Activated T-cell treated with anti-CD3 and anti-CD28 coated beads, Interleukin-2, amount 50 U/mL, for 72 hours (primary cell): Measurements from ENCODE around the gene PRKCA. TPM values are rescaled to one million over a fixed set of nuclear protein-coding genes. Genes with fewer than 3 reads are reported as not detected.

Experiments used
- ATAC-seq, 2 donors: fragments of 150-1000 bp; cut with Tn5 transposase; replicated peaks in 1 of 2; 2 replicates each; pipeline ENCODE4 v1.10.0; 2021; ENCODE audit warnings: moderate library complexity in 2 of 2, mild to moderate bottlenecking in 1 of 2
- DNase-seq, 2 donors: peaks; one replicate each; pipeline ENCODE4 v3.0.0; 2021 to 2022; ENCODE audit warnings: mixed read lengths in 1 of 2
- H3K27ac Mint-ChIP-seq: one replicate; pipeline ENCODE4 v1.8.0; 2022; ENCODE audit warnings: mild to moderate bottlenecking, moderate library complexity, mixed read lengths
- H3K27me3 Mint-ChIP-seq: one replicate; pipeline ENCODE4 v1.8.0; 2022; ENCODE audit warnings: low read depth, mixed read lengths
- H3K36me3 Mint-ChIP-seq, 2 donors: one replicate each; pipeline ENCODE4 v1.8.0; 2022; ENCODE audit warnings: mixed read lengths in 2 of 2, mild to moderate bottlenecking in 1 of 2; ENCODE audit not compliant: insufficient read depth in 2 of 2
- H3K4me1 Mint-ChIP-seq: one replicate; pipeline ENCODE4 v1.8.0; 2022; ENCODE audit warnings: low read depth, mixed read lengths
- H3K4me3 Mint-ChIP-seq, 2 donors: one replicate each; pipeline ENCODE4 v1.8.0; 2022; ENCODE audit warnings: mild to moderate bottlenecking in 2 of 2, mixed read lengths in 2 of 2, moderate library complexity in 2 of 2
- H3K9me3 Mint-ChIP-seq, 2 donors: one replicate each; pipeline ENCODE4 v1.8.0; 2022; ENCODE audit warnings: mixed read lengths in 2 of 2
- total RNA-seq, 2 donors: library from RNA; stranded (reverse); gene quantifications; one replicate each; pipeline ENCODE4 v1.2.3, GENCODE V29; 2022

PRKCA gene
- total RNA-seq, 2 donors from 2014 or later, result 126 to 138 TPM

GRCh38 chr17:66533986-66534385, 231.6 kb downstream of the PRKCA start:
- no peaks in the 10 kb centered on the region for H3K9me3 Mint-ChIP-seq
- peaks cover 0 to 8% of the 10 kb centered on the region in 2 donors for H3K36me3 Mint-ChIP-seq
- peaks cover 70% of the 10 kb centered on the region for H3K4me1 Mint-ChIP-seq
- ATAC-seq, result no peak
- H3K27me3 Mint-ChIP-seq, result no peaks in the 10 kb centered on the region
- no peak for DNase-seq
- no peak overlapping the region for H3K27ac Mint-ChIP-seq
- no peak overlapping the region for H3K4me3 Mint-ChIP-seq

DNA sequence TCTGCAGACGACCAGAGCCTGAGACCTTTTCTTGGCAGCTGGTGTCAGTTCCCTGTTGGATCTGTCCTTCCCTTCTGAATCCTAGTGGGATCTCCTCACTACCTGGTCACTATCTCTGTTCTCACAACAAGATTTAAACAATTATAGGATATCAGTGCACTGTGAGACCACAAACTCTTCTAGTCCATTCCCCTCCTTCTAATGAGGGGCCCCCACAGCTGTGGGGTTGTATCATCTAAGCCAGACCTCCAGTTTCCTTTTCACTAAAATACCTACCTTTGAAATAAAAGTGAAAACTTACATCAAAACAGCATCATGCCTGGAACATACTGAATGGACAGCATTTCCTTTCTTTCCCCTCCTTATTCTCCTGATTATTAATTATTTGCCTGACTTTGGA, 233.2 kb downstream of the PRKCA start:
- H3K27ac Mint-ChIP-seq, result peak overlapping the region; percentile 91
- H3K27me3 Mint-ChIP-seq, result no peaks in the 10 kb centered on the region
- peaks cover 0 to 8% of the 10 kb centered on the region in 2 donors for H3K36me3 Mint-ChIP-seq
- H3K4me3 Mint-ChIP-seq, result peak overlapping the region; percentile 22 to 39
- H3K9me3 Mint-ChIP-seq, result no peaks in the 10 kb centered on the region
- DNase-seq, result no peak
- peak in 1 of 2 donors; percentile 38 for ATAC-seq
- peaks cover 75% of the 10 kb centered on the region for H3K4me1 Mint-ChIP-seq

DNA sequence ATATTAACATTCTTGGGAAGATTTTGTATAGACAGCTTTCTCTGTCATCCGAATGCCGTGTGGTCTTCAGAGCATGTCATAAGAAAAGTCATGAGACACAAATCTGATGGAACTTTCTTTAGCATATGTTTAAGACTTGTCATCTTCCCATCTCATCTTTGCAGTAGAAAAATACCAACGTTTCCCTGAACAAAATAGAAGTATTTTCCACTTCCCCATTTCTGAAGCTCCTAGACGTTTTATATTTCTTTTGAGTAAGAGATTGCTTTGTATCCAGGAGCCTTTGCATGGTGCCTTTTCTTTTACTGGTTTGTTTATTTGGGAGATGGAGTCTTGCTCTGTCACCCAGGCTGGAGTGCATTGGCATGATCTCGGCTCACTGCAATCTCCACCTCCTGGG, 235.1 kb downstream of the PRKCA start:
- Mint-ChIP-seq H3K9me3 (no peaks in the 10 kb centered on the region), H3K27me3 (no peaks in the 10 kb centered on the region), H3K27ac (no peak overlapping the region), H3K4me3 (no peak overlapping the region), H3K4me1 (peaks cover 80% of the 10 kb centered on the region), H3K36me3 (peaks cover 0 to 12% of the 10 kb centered on the region in 2 donors)
- ATAC-seq (no peak), DNase-seq (no peak)

DNA sequence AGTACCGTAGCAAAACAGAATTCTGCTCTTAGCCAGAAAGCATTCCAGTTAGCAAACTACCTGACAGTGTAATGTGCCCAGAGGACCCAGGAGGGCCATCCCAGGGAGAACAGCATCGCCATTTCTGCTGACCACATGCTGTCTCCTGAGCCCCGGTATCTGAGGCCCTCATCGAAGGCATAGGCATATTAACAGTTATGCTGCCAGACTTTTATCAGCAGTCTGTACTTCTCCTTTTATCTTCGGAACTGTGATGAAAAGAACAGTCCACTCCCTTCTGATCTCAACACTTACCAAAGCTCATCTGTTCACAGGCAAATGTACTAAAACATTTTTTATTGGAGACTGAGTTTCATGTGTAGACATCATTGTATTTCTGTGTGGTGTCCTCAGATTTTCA, 236.4 kb downstream of the PRKCA start:
- no peak overlapping the region for H3K27ac Mint-ChIP-seq
- H3K4me1 Mint-ChIP-seq, result peaks cover 83% of the 10 kb centered on the region
- ATAC-seq, result no peak
- H3K36me3 Mint-ChIP-seq, result peaks cover 0 to 9% of the 10 kb centered on the region in 2 donors
- no peak overlapping the region for H3K4me3 Mint-ChIP-seq
- no peaks in the 10 kb centered on the region for H3K27me3 Mint-ChIP-seq
- DNase-seq, result no peak
- no peaks in the 10 kb centered on the region for H3K9me3 Mint-ChIP-seq

- H3K4me1 Mint-ChIP-seq, result peaks cover 69% of the 10 kb centered on the region
- H3K4me3 Mint-ChIP-seq, result no peak overlapping the region
- no peak for ATAC-seq
- no peak for DNase-seq
- H3K27me3 Mint-ChIP-seq, result no peaks in the 10 kb centered on the region
- H3K27ac Mint-ChIP-seq, result no peak overlapping the region
- H3K9me3 Mint-ChIP-seq, result no peaks in the 10 kb centered on the region
- H3K36me3 Mint-ChIP-seq, result peaks cover 0 to 9% of the 10 kb centered on the region in 2 donors
Observed at GRCh38 chr17:66540131-66540781, 237.8 kb downstream of the PRKCA start.

DNA sequence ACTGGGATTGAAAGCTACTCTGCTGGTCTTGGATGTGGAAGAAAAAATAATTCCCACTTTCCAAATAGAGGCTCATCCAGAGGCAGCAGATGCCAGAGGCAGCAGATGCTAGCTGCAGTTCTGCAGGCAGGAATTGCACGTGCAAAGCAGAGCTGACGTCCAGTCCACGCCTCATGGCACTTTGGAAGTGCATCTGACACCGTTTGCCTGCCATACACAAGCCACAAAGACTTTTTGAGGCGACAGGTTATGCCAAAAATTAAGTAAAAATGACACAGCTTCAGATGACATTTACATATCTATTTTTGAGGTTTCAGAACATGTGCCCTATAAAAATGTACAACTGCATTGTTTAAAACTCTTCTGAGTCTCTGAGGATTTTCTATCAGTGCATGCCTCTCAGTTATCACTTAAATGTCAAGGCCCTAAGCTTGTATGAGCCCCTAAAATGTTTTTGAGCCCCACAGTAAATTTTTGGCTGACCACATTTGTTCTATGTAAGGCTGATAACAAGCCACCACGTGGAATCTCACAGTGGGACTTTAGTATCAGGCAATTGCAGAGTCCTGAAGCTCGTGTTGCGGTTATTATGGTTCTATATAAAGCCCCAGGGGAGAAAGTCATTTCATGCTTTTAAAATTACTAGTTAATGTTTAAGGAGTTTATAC, 239.2 kb downstream of the PRKCA start:
- H3K27ac Mint-ChIP-seq, result peak overlapping the region; percentile 70
- peak overlapping the region; percentile 42 to 61 for H3K4me3 Mint-ChIP-seq
- no peaks in the 10 kb centered on the region for H3K27me3 Mint-ChIP-seq
- ATAC-seq (peak; percentile 51 to 61), DNase-seq (no peak)
- peaks cover 2 to 15% of the 10 kb centered on the region in 2 donors for H3K36me3 Mint-ChIP-seq
- H3K4me1 Mint-ChIP-seq, result peaks cover 70% of the 10 kb centered on the region
- H3K9me3 Mint-ChIP-seq, result peaks cover 0 to 2% of the 10 kb centered on the region in 2 donors

DNA sequence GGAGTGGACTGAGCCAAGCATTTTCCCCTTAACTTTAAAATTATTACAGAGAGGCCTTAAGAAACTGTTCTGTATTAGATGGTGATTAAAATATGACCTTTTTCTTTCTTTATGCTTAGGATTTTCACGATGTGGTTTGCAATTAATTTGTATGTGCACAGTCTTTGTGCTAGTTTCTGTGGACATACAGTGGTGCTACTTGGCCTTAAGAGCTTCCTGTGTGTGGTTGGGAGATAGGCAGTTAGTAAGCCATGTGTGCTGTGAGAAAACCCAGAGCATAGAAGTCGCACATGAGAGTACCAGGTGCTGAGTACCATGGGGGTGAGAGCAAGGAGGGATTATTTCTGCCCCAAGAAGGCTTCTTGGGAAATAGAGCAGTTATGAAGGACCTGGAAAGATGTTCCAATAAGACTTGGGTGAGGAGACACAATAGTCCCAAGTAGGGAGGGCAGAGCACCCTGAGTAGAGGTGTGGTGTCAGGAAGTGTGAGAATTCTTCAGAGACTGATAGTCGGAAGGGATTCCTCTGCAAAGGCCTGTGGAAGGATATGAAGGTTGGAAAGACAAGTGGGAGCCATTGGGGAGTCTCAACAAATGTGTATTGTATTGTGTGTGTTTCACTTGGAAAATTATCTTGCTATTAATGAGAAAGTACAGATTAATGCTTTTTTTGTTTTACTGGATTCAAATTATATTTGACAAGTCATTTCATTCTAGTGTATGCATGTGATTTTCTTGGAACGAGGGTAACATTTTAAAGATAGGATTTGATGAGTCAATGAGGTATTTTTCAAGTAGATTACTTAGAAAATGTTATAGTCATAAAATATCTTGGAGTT, 239.9 kb downstream of the PRKCA start:
- H3K4me3 Mint-ChIP-seq, result peak overlapping the region; percentile 42 to 61

GRCh38 chr17:66542967-66543520, 240.6 kb downstream of the PRKCA start:
- Mint-ChIP-seq H3K4me3 (peak overlapping the region; percentile 9 to 61), H3K4me1 (peaks cover 73% of the 10 kb centered on the region), H3K9me3 (peaks cover 0 to 3% of the 10 kb centered on the region in 2 donors), H3K27me3 (no peaks in the 10 kb centered on the region), H3K36me3 (peaks cover 6 to 24% of the 10 kb centered on the region in 2 donors), H3K27ac (peak overlapping the region; percentile 4)
- ATAC-seq (no peak), DNase-seq (no peak)

More for the DNA sequence above, 239.9 kb downstream of the PRKCA start:
- ATAC-seq (peak; percentile 64 to 70), DNase-seq (peak; percentile 14 to 18)
- H3K36me3 Mint-ChIP-seq, result peaks cover 6 to 22% of the 10 kb centered on the region in 2 donors
- peak overlapping the region; percentile 9 for H3K27ac Mint-ChIP-seq
- peaks cover 0 to 3% of the 10 kb centered on the region in 2 donors for H3K9me3 Mint-ChIP-seq
- H3K4me1 Mint-ChIP-seq, result peaks cover 73% of the 10 kb centered on the region
- no peaks in the 10 kb centered on the region for H3K27me3 Mint-ChIP-seq

GRCh38 chr17:66543526-66543925, 241.1 kb downstream of the PRKCA start:
- H3K27me3 Mint-ChIP-seq, result no peaks in the 10 kb centered on the region
- no peak for ATAC-seq
- H3K9me3 Mint-ChIP-seq, result peaks cover 0 to 3% of the 10 kb centered on the region in 2 donors
- DNase-seq, result no peak
- peaks cover 73% of the 10 kb centered on the region for H3K4me1 Mint-ChIP-seq
- no peak overlapping the region for H3K4me3 Mint-ChIP-seq
- peaks cover 6 to 24% of the 10 kb centered on the region in 2 donors for H3K36me3 Mint-ChIP-seq
- no peak overlapping the region for H3K27ac Mint-ChIP-seq

DNA sequence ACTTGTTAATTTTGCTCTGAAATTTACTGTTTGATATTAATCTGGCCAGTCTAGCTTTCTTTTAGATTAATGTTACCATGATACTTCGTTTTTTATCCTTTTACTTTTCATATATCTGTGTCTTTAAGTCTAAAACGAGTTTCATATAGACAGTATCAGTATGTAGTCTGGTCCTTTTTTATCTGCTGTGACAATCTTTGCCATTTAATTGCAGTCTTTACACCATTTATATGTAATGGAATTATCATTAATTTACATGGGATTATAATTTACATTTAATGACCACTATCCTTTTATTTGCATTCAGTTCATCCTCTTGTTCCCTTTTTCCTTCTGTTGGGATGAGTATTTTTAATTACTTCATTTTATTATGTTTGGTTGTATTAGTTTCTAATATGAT, 243.5 kb downstream of the PRKCA start:
- H3K27me3 Mint-ChIP-seq, result no peaks in the 10 kb centered on the region
- H3K27ac Mint-ChIP-seq, result no peak overlapping the region
- peaks cover 6 to 24% of the 10 kb centered on the region in 2 donors for H3K36me3 Mint-ChIP-seq
- ATAC-seq, result no peak
- no peak overlapping the region for H3K4me3 Mint-ChIP-seq
- DNase-seq, result no peak
- peaks cover 0 to 3% of the 10 kb centered on the region in 2 donors for H3K9me3 Mint-ChIP-seq
- peaks cover 74% of the 10 kb centered on the region for H3K4me1 Mint-ChIP-seq

GRCh38 chr17:66547151-66547865, 244.9 kb downstream of the PRKCA start:
- Mint-ChIP-seq H3K4me3 (peak overlapping the region; percentile 16 to 35), H3K36me3 (peaks cover 6 to 21% of the 10 kb centered on the region in 2 donors), H3K27me3 (no peaks in the 10 kb centered on the region), H3K27ac (peak overlapping the region; percentile 55), H3K9me3 (peaks cover 0 to 3% of the 10 kb centered on the region in 2 donors), H3K4me1 (peaks cover 64% of the 10 kb centered on the region)
- peak; percentile 17 to 20 for DNase-seq
- peak; percentile 84 for ATAC-seq

DNA sequence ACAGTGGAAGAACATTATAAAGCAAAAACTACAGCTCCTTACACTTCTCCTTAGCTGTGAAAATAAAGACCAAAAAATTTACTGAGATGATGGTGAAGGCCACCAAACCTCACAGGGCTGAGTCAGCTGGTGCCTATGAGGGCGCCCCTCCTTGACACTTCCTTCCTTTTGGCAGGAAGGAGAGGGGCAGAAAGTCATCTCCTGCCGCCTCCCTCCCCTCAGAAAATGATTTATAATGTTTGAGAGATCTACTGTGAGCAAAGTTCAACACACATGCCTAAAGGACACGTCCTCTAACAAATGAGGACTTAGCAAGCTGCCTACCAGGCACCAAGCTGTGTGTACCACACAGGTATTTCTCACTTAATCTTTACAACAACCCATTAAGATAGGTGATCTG, 245.7 kb downstream of the PRKCA start:
- Mint-ChIP-seq H3K27me3 (no peaks in the 10 kb centered on the region), H3K4me3 (peak overlapping the region; percentile 16 to 35), H3K27ac (peak overlapping the region; percentile 55), H3K36me3 (peaks cover 8 to 20% of the 10 kb centered on the region in 2 donors), H3K4me1 (peaks cover 58% of the 10 kb centered on the region), H3K9me3 (peaks cover 0 to 3% of the 10 kb centered on the region in 2 donors)
- peak; percentile 72 to 73 for ATAC-seq
- peak; percentile 70 to 71 for DNase-seq
